Activated T-cell treated with anti-CD3 and anti-CD28 coated beads, Interleukin-2, amount 50 U/mL, for 24 hours (primary cell): ENCODE data around the gene RNGTT.

Experiments
- DNase-seq: peaks from one replicate; pipeline ENCODE4 v3.0.0-alpha.2; 2020
- H3K27ac Mint-ChIP-seq: 2 replicates; pipeline ENCODE4 v1.8.0; 2020; ENCODE audit warnings: mild to moderate bottlenecking, mixed read lengths
- H3K27me3 Mint-ChIP-seq: 2 replicates; pipeline ENCODE4 v1.8.0; 2020; ENCODE audit warnings: mixed read lengths
- H3K36me3 Mint-ChIP-seq: 2 replicates; pipeline ENCODE4 v1.8.0; 2020; ENCODE audit warnings: low read depth, mixed read lengths
- H3K4me1 Mint-ChIP-seq: 2 replicates; pipeline ENCODE4 v1.8.0; 2020; ENCODE audit warnings: low read depth, mixed read lengths
- H3K4me3 Mint-ChIP-seq: 2 replicates; pipeline ENCODE4 v1.8.0; 2020; ENCODE audit warnings: mild to moderate bottlenecking, moderate library complexity, mixed read lengths
- H3K9me3 Mint-ChIP-seq: 2 replicates; pipeline ENCODE4 v1.8.0; 2020; ENCODE audit warnings: mixed read lengths

Gene RNGTT

GRCh38 chr6:88653936-88654335 is 309.5 kb downstream of the RNGTT start:
- Mint-ChIP-seq H3K4me1 (peaks cover 16% of the 10 kb centered on the region), H3K9me3 (no peaks in the 10 kb centered on the region), H3K36me3 (peaks cover 44% of the 10 kb centered on the region), H3K27ac (no peak overlapping the region), H3K27me3 (no peaks in the 10 kb centered on the region), H3K4me3 (no peak overlapping the region)
- DNase-seq: no peak

DNA sequence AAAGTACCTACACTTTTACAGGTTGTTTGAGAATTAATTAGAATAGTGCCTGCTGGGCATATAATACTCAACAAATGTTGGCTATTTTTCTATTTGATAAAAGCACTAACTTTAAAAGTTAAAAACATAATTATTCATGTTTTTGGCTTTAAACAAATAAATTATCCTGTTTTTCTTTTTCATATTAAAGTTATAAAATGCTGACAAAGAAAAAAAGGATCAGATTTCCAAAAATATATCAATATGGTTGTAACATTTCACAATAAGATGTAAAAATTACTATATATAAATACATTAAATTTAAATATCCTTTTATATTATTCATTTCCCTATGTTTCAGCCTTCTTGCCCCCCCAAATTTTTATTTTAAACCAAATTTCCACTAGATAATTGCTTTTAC is 312.0 kb downstream of the RNGTT start:
- no peak for DNase-seq
- Mint-ChIP-seq H3K9me3 (peaks cover 2% of the 10 kb centered on the region), H3K4me3 (no peak overlapping the region), H3K36me3 (peaks cover 27% of the 10 kb centered on the region), H3K4me1 (peaks cover 11% of the 10 kb centered on the region), H3K27ac (no peak overlapping the region), H3K27me3 (no peaks in the 10 kb centered on the region)

DNA sequence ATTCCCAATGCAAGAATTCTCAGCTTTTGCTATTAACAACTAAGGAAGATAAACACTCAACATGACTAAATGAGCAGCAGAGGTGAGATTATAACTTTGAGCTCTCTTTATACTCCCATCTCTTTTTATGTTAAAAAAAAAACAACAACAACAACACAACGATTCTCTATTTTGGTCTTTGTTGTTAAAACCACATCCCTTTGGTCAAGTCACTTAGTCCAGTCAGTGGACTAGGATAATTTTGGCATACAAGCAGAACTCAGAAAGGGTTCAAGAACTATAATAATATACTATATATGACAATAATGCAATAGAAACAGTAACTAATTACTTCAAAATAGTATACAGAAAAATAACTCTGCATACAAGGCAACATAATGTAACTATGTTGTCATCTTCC is 312.4 kb downstream of the RNGTT start:
- H3K27ac Mint-ChIP-seq: no peak overlapping the region
- peaks cover 24% of the 10 kb centered on the region for H3K36me3 Mint-ChIP-seq
- H3K9me3 Mint-ChIP-seq: peaks cover 2% of the 10 kb centered on the region
- no peaks in the 10 kb centered on the region for H3K27me3 Mint-ChIP-seq
- DNase-seq: no peak
- no peak overlapping the region for H3K4me3 Mint-ChIP-seq
- H3K4me1 Mint-ChIP-seq: peaks cover 11% of the 10 kb centered on the region

- Mint-ChIP-seq H3K4me3 (no peak overlapping the region), H3K36me3 (peaks cover 24% of the 10 kb centered on the region), H3K27ac (no peak overlapping the region), H3K4me1 (peaks cover 6% of the 10 kb centered on the region), H3K9me3 (peaks cover 2% of the 10 kb centered on the region), H3K27me3 (no peaks in the 10 kb centered on the region)
- DNase-seq: no peak
Measured at GRCh38 chr6:88650029-88650619, 313.3 kb downstream of the RNGTT start.

- H3K4me3 Mint-ChIP-seq: no peak overlapping the region
- H3K4me1 Mint-ChIP-seq: peaks cover 21% of the 10 kb centered on the region
- H3K27me3 Mint-ChIP-seq: no peaks in the 10 kb centered on the region
- no peak for DNase-seq
- peaks cover 6% of the 10 kb centered on the region for H3K36me3 Mint-ChIP-seq
- H3K9me3 Mint-ChIP-seq: no peaks in the 10 kb centered on the region
- H3K27ac Mint-ChIP-seq: peak overlapping the region; percentile 27
Measured at GRCh38 chr6:88641178-88641903, 322.1 kb downstream of the RNGTT start.

- no peaks in the 10 kb centered on the region for H3K27me3 Mint-ChIP-seq
- H3K4me3 Mint-ChIP-seq: no peak overlapping the region
- no peak overlapping the region for H3K27ac Mint-ChIP-seq
- H3K4me1 Mint-ChIP-seq: peaks cover 15% of the 10 kb centered on the region
- no peaks in the 10 kb centered on the region for H3K9me3 Mint-ChIP-seq
- no peak for DNase-seq
- H3K36me3 Mint-ChIP-seq: peaks cover 20% of the 10 kb centered on the region
Measured at GRCh38 chr6:88637761-88638545, 325.5 kb downstream of the RNGTT start.

- Mint-ChIP-seq H3K27me3 (no peaks in the 10 kb centered on the region), H3K27ac (no peak overlapping the region), H3K36me3 (peaks cover 21% of the 10 kb centered on the region), H3K4me1 (peaks cover 11% of the 10 kb centered on the region), H3K9me3 (no peaks in the 10 kb centered on the region), H3K4me3 (no peak overlapping the region)
- DNase-seq: no peak
Measured at GRCh38 chr6:88636871-88637270, 326.5 kb downstream of the RNGTT start.

DNA sequence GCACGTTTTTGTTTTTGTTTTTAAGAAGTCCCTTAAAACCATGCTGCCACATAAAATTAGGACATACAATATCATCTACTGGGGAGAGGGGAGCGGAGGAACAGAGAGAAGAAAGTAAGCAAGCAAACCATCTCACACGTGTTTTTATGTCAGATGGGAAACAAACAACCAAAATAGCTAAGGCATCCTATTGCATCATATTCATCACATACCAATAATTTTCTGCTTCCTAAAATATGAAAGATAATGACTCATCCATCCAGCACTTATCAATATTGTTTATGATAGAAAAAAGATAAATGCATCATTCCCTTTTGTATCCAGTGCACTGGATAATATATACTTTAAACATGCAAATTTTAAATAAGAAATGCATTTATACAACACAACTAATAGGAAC is 329.6 kb downstream of the RNGTT start:
- Mint-ChIP-seq H3K4me3 (no peak overlapping the region), H3K27me3 (no peaks in the 10 kb centered on the region), H3K36me3 (peaks cover 15% of the 10 kb centered on the region), H3K4me1 (peaks cover 8% of the 10 kb centered on the region), H3K9me3 (no peaks in the 10 kb centered on the region), H3K27ac (no peak overlapping the region)
- no peak for DNase-seq

DNA sequence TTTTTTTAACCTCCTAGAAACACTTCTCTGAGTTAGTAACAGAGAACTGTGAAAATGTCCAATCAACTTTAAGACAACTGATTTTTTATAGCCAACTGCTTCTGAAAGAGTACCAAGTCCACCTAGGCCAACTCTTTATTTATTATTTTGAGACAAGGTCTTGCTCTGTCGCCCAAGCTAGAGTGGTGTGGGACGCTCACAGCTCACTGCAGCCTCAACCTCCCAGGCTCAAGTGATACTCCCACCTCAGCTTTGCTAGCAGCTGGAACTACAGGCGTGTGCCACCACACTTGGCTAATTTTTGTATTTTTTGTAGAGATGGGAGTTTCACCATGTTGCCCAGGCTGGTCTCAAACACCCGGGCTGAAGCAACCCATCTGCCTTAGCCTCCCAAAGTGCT is 331.6 kb downstream of the RNGTT start:
- H3K9me3 Mint-ChIP-seq: no peaks in the 10 kb centered on the region
- H3K36me3 Mint-ChIP-seq: peaks cover 15% of the 10 kb centered on the region
- DNase-seq: no peak
- no peak overlapping the region for H3K4me3 Mint-ChIP-seq
- no peaks in the 10 kb centered on the region for H3K27me3 Mint-ChIP-seq
- H3K27ac Mint-ChIP-seq: no peak overlapping the region
- peaks cover 8% of the 10 kb centered on the region for H3K4me1 Mint-ChIP-seq

GRCh38 chr6:88629838-88630494 is 333.5 kb downstream of the RNGTT start:
- Mint-ChIP-seq H3K27me3 (no peaks in the 10 kb centered on the region), H3K36me3 (peaks cover 11% of the 10 kb centered on the region), H3K9me3 (no peaks in the 10 kb centered on the region), H3K4me3 (no peak overlapping the region), H3K27ac (no peak overlapping the region), H3K4me1 (peaks cover 8% of the 10 kb centered on the region)
- no peak for DNase-seq

DNA sequence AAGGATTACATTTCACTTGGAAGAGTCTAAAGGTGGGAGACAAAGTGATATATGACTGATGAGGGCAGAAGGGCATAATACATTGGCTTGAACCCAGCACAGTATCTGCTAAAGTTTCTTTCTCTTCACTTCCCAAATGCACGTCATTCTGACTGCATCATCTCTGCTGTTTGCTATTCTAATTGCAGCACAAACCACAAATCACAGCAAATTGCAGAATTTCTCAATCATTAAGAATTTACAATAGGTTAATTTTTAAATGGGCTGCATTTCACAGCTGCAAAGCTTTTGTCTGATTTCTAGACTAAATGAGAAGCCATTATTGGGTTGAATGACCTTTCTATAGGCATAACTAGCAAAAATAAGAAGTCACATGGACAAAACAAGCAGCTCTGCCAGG is 337.0 kb downstream of the RNGTT start:
- Mint-ChIP-seq H3K4me1 (peaks cover 7% of the 10 kb centered on the region), H3K4me3 (no peak overlapping the region), H3K27me3 (no peaks in the 10 kb centered on the region), H3K9me3 (no peaks in the 10 kb centered on the region), H3K27ac (no peak overlapping the region), H3K36me3 (peaks cover 11% of the 10 kb centered on the region)
- no peak for DNase-seq

GRCh38 chr6:88623531-88623930 is 339.9 kb downstream of the RNGTT start:
- DNase-seq: no peak
- Mint-ChIP-seq H3K9me3 (no peaks in the 10 kb centered on the region), H3K4me1 (no peaks in the 10 kb centered on the region), H3K36me3 (peaks cover 21% of the 10 kb centered on the region), H3K4me3 (no peak overlapping the region), H3K27me3 (no peaks in the 10 kb centered on the region), H3K27ac (no peak overlapping the region)

DNA sequence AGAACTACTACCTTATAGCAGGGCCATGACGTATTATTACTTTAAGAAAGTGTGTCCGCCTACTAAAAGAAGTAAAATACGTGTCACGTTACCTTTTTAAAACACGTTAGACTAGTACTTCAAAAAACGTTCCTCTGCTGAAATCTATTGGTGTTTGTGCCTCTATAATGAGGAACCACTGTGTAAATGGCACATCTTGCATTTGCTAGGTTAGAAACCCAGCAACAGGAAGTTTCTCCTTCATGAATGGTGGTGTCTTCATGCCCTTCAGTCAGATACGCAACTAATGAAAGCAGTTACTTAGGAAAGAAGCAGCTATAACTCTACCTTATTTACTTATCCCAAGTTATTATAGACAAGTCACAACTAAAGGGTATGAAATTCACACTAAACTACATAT is 343.5 kb downstream of the RNGTT start:
- H3K4me1 Mint-ChIP-seq: no peaks in the 10 kb centered on the region
- H3K4me3 Mint-ChIP-seq: no peak overlapping the region
- no peak for DNase-seq
- no peaks in the 10 kb centered on the region for H3K27me3 Mint-ChIP-seq
- H3K27ac Mint-ChIP-seq: no peak overlapping the region
- H3K9me3 Mint-ChIP-seq: no peaks in the 10 kb centered on the region
- H3K36me3 Mint-ChIP-seq: peaks cover 31% of the 10 kb centered on the region

DNA sequence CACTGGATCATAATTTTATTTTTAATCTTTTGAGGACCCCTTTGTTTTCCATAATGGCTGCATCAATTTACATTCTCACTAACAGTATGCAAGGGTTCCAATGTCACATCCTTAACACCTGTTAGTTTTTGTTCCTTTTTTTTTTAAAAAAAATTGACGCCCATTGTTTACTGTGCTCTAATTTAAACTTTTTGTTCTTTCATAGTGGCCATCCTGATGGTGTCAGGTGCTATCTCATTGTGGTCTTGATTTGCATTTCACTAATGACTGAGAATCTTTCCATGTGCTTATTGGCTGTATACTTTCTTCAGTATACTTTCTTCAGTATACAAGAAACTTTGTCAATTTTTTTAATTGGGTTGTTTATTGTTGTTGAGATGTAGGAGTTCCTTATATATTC is 347.0 kb downstream of the RNGTT start:
- H3K4me1 Mint-ChIP-seq: no peaks in the 10 kb centered on the region

More for the DNA sequence above, 347.0 kb downstream of the RNGTT start:
- no peak overlapping the region for H3K27ac Mint-ChIP-seq
- no peaks in the 10 kb centered on the region for H3K27me3 Mint-ChIP-seq
- no peak for DNase-seq
- no peaks in the 10 kb centered on the region for H3K9me3 Mint-ChIP-seq
- H3K4me3 Mint-ChIP-seq: no peak overlapping the region
- H3K36me3 Mint-ChIP-seq: peaks cover 53% of the 10 kb centered on the region
